Left lung (tissue), 10 donors: ENCODE measurements around the gene KDM6B. TPM values are rescaled to one million over a fixed set of nuclear protein-coding genes. Genes with fewer than 3 reads are reported as not detected.
A peak's percentile ranks its signal among the peaks of the same experiment; 100 is the strongest.

Source experiments
- ATAC-seq: fragments of 200-7000 bp; cut with Tn5 transposase; one replicate; pipeline ENCODE4 v1.9.1; 2020; ENCODE audit warnings: moderate library complexity
- DNase-seq, 4 donors: peaks; one replicate each; pipeline ENCODE4 v3.0.0-alpha.2; 2013 to 2020
- H3K27ac ChIP-seq, 2 donors: fragments of 200-600 bp; sonication (generic) in 1 of 2; one replicate each; pipeline versions ENCODE4 v1.5.0 to v1.8.0; 2020 to 2021
- H3K27me3 ChIP-seq, 2 donors: fragments of 200-600 bp; sonication (generic) in 1 of 2; one replicate each; pipeline versions ENCODE4 v1.5.0 to v1.8.0; 2020 to 2021
- H3K36me3 ChIP-seq, 2 donors: fragments of 200-600 bp; sonication (generic) in 1 of 2; one replicate each; pipeline versions ENCODE4 v1.5.0 to v1.8.0; 2020 to 2021
- H3K4me1 ChIP-seq, 2 donors: fragments of 200-600 bp; one replicate each; pipeline ENCODE4 v1.8.0; 2021
- H3K4me3 ChIP-seq, 2 donors: fragments of 200-600 bp; sonication (generic) in 1 of 2; one replicate each; pipeline versions ENCODE4 v1.5.0 to v1.8.0; 2020 to 2021; ENCODE audit warnings: mild to moderate bottlenecking in 1 of 2
- H3K9me3 ChIP-seq, 2 donors: fragments of 200-600 bp; sonication (generic) in 1 of 2; one replicate each; pipeline versions ENCODE4 v1.5.0 to v1.8.0; 2020 to 2021
- intact Hi-C, 2 donors: fragments of 100-400 bp; cut with DNase I; formaldehyde crosslinking; loops; one replicate each; pipeline versions ENCODE4 v1.11.2 to v1.14.2; 2022
- polyA plus RNA-seq, 6 donors: library from polyadenylated mRNA; unstranded; fragments of 120-200 nt; gene quantifications; one replicate each; pipeline ENCODE4 v1.2.1, GENCODE V29; 2013; ENCODE audit not compliant: insufficient read length in 6 of 6
- total RNA-seq, 2 donors: library from RNA; stranded (reverse); fragmentation: NEBNext Ultra II Directional; extraction: Animal tissue kit (Norgen Biotek cat#: 25700); gene quantifications; one replicate each; pipeline ENCODE4 v1.2.1, GENCODE V29; 2021
- TF ChIP-seq, protein P1 (sequence below), 2 donors: fragments of 200-600 bp; sonication (generic) in 1 of 2; IDR thresholded peaks; one replicate each; pipeline versions ENCODE4 v1.5.0 to v1.8.0; 2021; ENCODE audit warnings: antibody characterized with exemption in 2 of 2
- donor health status: DM: no; HTN: yes; CAD: no.
- donor health status: DM: no; HTN: no; CAD: no.

The KDM6B gene
- total and polyA plus RNA-seq, 8 donors: 20.1 to 49.2 (median 26.9) TPM

DNA sequence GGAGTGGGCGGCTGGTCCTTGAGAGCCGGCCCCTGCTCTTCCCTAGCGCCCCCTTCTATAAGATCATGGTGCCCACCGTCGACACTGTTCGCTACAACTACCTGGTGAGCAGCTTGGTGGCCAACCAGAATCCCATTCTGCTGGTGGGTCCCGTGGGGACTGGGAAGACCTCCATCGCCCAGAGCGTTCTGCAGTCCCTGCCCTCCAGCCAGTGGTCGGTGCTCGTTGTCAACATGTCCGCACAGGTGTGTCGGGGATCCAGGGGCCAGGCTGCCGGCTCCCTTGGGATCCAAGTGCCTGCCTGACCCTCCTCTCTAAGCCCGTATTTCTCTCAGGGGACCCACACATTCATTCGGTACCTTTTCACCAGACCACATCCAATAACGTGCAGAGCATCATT lies 41.4 kb upstream of the KDM6B start:
- intact Hi-C loops: no loop called here
- no peaks in the 10 kb centered on the region for H3K36me3 ChIP-seq
- ATAC-seq (no peak), DNase-seq (no peak)
- H3K9me3 ChIP-seq: no peaks in the 10 kb centered on the region
- no peaks in the 10 kb centered on the region for H3K27me3 ChIP-seq
- H3K27ac ChIP-seq: no peak overlapping the region
- H3K4me3 ChIP-seq: no peak overlapping the region
- TF ChIP-seq, protein P1, sequence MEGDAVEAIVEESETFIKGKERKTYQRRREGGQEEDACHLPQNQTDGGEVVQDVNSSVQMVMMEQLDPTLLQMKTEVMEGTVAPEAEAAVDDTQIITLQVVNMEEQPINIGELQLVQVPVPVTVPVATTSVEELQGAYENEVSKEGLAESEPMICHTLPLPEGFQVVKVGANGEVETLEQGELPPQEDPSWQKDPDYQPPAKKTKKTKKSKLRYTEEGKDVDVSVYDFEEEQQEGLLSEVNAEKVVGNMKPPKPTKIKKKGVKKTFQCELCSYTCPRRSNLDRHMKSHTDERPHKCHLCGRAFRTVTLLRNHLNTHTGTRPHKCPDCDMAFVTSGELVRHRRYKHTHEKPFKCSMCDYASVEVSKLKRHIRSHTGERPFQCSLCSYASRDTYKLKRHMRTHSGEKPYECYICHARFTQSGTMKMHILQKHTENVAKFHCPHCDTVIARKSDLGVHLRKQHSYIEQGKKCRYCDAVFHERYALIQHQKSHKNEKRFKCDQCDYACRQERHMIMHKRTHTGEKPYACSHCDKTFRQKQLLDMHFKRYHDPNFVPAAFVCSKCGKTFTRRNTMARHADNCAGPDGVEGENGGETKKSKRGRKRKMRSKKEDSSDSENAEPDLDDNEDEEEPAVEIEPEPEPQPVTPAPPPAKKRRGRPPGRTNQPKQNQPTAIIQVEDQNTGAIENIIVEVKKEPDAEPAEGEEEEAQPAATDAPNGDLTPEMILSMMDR (IDR thresholded peaks at IDR 0.05): no peak
- no peaks in the 10 kb centered on the region for H3K4me1 ChIP-seq

DNA sequence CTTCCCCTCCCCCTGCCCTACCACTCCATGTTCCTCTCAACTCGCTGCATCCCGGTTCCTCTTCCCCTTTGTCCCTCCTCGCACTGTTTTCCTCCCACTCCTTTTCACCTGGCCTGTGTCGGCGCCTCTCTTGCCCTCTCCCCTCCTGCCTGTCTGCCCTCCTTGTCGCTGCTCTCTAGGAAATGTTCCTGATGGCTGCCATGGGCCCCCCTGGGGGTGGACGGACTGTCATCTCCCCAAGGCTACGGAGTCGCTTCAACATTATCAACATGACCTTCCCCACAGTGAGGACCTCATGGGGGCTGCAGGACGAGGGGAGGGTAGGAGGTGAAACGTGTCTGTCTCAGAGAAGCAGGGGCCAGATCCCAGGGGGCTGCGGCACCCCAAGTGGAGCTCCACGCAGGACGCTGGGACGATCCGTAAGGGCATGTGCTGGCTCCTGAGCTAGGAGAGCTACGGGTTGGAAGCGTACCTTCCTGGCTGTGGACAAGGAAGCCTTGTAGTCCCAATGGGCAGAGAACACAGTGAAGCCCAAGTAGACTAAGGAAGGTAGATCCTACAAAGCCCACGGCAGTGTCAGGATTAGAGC lies 39.8 kb upstream of the KDM6B start:
- H3K36me3 ChIP-seq: no peaks in the 10 kb centered on the region
- H3K27me3 ChIP-seq: no peaks in the 10 kb centered on the region
- TF ChIP-seq, protein P1 (IDR thresholded peaks at IDR 0.05): no peak
- no peak for ATAC-seq
- H3K4me1 ChIP-seq: no peaks in the 10 kb centered on the region
- no peak overlapping the region for H3K4me3 ChIP-seq
- no peak overlapping the region for H3K27ac ChIP-seq
- intact Hi-C loops: no loop called here
- no peak for DNase-seq
- no peaks in the 10 kb centered on the region for H3K9me3 ChIP-seq

DNA sequence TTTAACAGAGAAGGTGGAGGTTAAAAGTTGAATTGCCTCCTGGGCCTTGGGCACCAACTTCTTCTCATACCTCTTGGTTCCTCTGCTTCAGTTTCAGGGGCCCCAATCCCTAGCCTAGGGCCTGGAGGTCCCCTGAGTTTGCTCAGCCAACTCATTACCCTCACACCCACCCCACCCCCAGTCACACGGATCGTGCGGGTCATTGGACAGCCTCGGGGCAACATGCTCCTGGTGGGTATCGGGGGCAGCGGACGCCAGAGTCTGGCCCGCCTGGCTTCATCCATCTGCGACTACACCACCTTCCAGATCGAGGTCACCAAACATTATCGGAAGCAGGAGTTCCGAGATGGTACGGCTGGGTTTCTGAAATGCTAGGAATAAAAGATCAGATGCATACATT lies 36.0 kb upstream of the KDM6B start:
- TF ChIP-seq, protein P1 (IDR thresholded peaks at IDR 0.05): no peak
- DNase-seq (no peak), ATAC-seq (no peak)
- intact Hi-C loops: no loop called here
- no peak overlapping the region for H3K27ac ChIP-seq
- no peak overlapping the region for H3K4me3 ChIP-seq
- no peaks in the 10 kb centered on the region for H3K27me3 ChIP-seq
- no peaks in the 10 kb centered on the region for H3K9me3 ChIP-seq
- no peaks in the 10 kb centered on the region for H3K4me1 ChIP-seq
- no peaks in the 10 kb centered on the region for H3K36me3 ChIP-seq

DNA sequence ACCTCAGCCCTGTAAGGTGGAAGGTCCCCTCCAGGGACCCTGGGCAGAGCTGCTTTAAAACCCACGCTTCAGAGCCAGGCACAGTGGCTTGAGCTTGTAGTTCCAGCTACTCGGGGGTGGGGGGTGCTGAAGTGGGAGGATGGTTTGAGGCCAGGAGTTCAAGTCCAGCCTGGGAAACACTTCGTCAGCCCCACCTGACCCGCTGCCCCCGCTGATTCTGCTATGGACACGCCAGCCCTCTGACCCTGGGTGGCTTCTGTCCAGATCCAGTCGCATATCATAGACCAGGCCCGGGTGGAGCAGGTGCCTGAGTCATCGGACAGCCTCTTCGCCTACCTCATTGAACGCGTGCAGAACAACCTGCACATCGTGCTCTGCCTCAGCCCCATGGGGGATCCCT lies 35.2 kb upstream of the KDM6B start:
- TF ChIP-seq, protein P1 (IDR thresholded peaks at IDR 0.05): no peak
- H3K27ac ChIP-seq: no peak overlapping the region
- no peak for ATAC-seq
- no peaks in the 10 kb centered on the region for H3K27me3 ChIP-seq
- intact Hi-C loops: no loop called here
- no peak for DNase-seq
- H3K9me3 ChIP-seq: no peaks in the 10 kb centered on the region
- H3K4me1 ChIP-seq: no peaks in the 10 kb centered on the region
- no peak overlapping the region for H3K4me3 ChIP-seq
- no peaks in the 10 kb centered on the region for H3K36me3 ChIP-seq

DNA sequence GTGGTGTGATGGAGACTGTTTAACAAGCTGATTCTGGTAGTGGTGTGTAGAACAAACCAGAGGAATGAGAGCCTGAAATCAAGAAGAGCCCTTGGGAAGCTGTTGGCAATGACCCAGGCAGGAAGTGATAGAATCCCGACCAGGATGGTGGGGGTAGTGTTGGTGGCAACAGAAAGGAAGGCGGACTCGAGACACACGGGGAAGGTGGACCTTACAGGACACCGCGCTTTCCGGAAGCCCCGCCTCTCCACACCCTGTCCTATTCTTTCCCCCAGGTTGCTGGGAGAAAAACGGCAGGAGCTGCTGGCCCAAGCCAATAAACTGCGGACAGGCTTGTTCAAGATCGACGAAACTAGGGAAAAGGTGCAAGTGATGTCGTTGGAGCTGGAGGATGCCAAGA lies 30.0 kb upstream of the KDM6B start:
- TF ChIP-seq, protein P1 (IDR thresholded peaks at IDR 0.05): no peak
- Histone ChIP-seq H3K36me3 (no peaks in the 10 kb centered on the region), H3K9me3 (no peaks in the 10 kb centered on the region), H3K27me3 (peaks cover 0 to 4% of the 10 kb centered on the region in 2 donors), H3K27ac (no peak overlapping the region), H3K4me3 (no peak overlapping the region), H3K4me1 (no peaks in the 10 kb centered on the region)
- intact Hi-C loops: no loop called here
- ATAC-seq: peak; percentile 93
- peak in 3 of 4 donors; percentile 54 to 79 (median 58) for DNase-seq
